GM21390 (cell line): ENCODE measurements around the gene TAGAP.
"Not testable (repeated sequence)": the region's sequence is repeated elsewhere in the genome, so short reads cannot be mapped to it uniquely, and the experiment has no call there.

ENCODE experiments used
- ATAC-seq: cut with Tn5 transposase; IDR thresholded peaks from one replicate; pipeline ENCODE4 v1.9.1; 2021; ENCODE audit not compliant: unreplicated experiment

TAGAP gene

DNA sequence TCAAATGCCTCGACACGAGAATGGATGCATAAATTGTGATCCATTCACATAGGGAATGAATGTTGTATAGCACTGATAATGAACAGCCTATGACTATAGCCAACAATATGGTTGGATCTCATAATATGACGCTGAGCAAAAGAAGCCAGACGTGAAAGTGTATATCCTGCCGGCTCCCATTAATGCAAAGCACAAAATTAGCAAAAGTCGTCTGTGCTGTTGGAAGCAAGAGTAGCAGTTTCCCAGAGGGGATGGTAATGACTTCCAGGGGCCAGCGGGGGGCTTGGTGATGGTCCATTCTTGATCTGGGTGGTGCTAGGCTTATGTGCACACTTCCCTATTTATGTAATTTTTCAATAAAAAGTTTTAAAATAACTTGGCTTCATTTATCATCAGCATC lies 1.0 kb upstream of the TAGAP start:
- no peak for ATAC-seq

DNA sequence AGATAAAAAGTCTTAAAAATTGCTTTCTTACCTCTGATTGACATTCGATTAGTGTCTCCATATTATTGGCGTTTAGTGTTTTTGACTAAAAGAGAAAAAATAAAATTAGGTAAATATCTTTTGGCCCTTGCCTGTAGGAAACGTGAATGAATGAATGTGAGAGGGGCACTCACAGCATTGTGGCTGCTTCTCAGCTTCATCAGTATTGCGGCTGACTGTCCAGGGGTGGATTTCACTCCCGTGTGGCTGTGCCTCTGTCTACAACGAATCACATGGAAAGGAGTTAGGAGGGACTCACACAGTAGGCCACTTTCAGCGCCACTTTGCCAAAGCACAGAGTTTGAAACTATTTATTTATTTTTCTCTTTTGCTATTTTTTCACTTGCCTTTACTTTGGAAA lies 844 bp downstream of the TAGAP start:
- no peak for ATAC-seq

GRCh38 chr6:159043251-159043650 lies 1.5 kb downstream of the TAGAP start:
- no peak for ATAC-seq

DNA sequence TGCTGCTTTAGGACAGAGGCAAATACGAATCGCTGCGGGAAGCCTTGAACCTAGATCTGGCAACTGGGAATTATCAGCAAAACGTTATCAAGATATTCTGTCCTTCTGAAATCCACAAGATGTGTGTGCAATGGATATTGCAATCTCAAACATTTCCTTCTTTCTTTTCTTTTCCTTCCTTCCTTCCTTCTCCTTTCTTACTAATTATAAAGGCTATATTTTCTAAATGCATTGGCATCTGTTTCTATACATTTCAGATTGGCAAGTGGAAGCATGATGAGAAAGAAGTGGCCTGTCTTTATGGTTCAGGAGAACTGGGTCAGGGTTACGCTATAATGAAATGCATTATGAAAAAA lies 2.0 kb downstream of the TAGAP start:
- ATAC-seq: no peak

GRCh38 chr6:159042003-159042825 lies 2.6 kb downstream of the TAGAP start:
- peak; percentile 40 for ATAC-seq

GRCh38 chr6:159041181-159041580 lies 3.6 kb downstream of the TAGAP start:
- ATAC-seq: no peak

- ATAC-seq: no peak
These were observed 4.9 kb downstream of the TAGAP start for GRCh38 chr6:159039885-159040258.

DNA sequence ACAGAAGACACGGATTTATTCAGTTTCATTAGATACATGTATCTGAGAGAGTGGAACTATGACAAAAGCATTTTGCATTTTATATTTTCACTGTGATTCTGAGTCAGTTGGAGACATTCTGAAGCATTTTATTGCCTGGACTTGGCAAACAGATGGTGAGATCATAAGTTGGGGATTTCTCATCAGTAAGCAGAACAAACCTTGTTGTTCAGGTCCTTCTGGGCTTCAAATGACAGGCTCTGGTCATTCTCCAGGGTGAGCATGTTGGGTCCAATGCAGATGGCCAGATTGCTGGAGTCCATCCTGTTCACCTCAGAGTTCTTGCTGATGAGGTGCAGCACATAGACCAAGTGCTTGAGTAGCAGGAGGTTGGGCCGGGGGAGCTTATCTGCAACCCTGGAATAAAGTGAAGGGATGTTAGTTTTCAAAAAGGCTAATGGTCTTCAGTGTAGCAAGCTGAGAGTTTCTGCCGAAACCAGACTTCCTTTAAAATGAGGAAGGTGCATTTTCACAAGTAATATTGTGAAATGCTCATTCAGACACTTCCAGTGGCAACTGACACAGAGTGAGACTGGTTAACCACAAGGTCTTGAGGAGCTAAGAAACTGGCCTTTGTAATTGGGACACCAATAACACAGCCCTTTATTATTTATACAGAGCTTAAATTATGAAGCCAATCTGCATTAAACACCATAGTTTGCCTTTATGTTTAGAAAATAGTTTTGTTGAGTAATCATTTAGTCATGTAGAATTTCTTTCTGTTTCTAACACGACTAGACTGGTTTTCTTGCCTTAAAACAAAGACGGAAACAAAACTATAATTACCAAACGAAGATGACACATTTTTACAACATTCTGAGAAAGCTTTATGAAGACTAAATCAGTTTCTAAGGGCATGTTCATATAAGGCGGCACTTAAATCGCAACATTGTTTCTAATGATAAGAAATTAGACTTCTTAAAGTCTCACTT lies 5.6 kb downstream of the TAGAP start:
- ATAC-seq: peak; percentile 81

GRCh38 chr6:159038318-159038717 lies 6.5 kb downstream of the TAGAP start:
- not testable (repeated sequence) for ATAC-seq

DNA sequence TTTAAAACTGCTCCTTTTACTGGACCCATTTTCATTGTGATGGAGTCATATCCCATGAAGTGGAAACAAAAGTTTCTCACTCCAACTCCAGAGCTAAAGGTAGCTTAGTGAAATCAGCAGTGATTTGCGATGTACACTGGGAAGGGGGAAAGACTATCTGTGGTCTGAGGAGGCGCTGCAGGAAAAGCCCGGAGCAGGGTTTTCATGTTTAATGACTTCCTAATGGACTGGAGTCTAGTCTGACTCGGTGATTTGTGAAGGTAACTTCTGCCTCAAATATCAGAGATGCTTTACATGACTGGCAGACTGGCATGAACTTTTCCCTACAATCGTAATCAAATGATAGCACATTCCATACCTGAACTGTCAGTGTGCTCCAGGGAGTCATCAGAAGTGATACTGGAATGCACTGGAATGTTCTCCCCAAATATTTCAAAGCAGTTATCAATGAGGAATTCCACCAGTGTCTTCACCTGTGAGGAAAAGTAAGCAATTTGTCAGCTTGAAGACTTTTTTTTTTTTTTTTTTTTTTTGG lies 7.0 kb downstream of the TAGAP start:
- ATAC-seq: no peak

GRCh38 chr6:159036673-159037072 lies 8.1 kb downstream of the TAGAP start:
- no peak for ATAC-seq

GRCh38 chr6:159035891-159036290 lies 8.9 kb downstream of the TAGAP start:
- no peak for ATAC-seq

- ATAC-seq: no peak
These were observed 11.4 kb downstream of the TAGAP start for GRCh38 chr6:159033160-159034049.

- ATAC-seq: no peak
These were observed 12.9 kb downstream of the TAGAP start for GRCh38 chr6:159031846-159032245.

GRCh38 chr6:159030168-159030567 lies 14.6 kb downstream of the TAGAP start:
- no peak for ATAC-seq

DNA sequence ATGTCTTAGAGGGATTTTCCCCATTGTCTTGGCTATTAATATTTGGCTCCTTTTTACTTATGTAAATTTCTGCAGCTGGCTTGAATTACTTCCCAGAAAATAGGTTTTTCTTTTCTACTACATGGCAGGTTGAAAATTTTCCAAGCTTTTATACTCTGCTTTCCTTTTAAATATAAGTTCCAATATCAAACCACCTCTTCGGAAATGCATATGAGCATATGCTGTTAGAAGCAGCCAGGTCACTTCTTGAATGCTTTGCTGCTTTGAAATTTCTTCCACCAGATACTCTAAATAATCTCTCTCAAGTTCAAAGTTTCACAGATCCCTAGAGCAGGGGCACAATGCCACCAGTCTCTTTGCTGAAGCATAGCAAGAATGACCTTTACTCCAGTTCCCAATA lies 19.6 kb downstream of the TAGAP start:
- not testable (repeated sequence) for ATAC-seq

DNA sequence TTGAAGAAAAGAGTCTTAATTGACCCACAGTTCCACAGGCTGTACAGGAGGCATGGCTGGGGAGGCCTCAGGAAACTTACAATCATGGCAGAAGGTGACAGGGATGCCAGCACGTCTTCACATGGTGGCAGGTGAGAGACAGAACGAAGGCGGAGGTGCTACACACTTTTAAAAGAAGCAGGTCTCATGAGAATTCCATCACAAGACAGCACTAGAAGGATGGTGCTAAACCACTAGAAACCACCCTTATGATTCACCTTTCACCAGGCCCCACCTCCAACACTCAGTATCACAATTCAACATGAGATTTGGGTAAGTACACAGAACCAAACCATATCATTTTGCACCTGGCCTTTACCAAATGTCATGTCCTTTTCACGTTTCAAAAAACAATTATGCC lies 20.9 kb downstream of the TAGAP start:
- ATAC-seq: no peak

DNA sequence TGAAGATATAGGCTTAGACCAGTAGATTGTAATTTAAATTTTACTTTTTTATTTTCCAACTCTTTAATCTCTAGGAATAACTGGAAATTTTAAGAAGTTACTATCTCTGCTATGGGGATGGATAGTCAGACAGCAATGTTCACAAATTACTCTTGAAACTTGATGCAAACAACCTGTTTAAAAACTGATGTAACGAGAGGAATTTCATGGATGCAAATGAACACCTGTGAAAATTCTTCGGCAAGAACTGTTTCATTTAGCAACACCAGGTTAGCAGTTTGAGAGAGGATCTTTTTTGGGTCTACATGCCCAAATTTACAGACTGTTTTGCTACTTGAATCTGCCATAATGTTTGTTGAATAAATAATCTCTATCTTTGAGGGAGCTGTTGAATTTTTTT lies 24.8 kb downstream of the TAGAP start:
- no peak for ATAC-seq

DNA sequence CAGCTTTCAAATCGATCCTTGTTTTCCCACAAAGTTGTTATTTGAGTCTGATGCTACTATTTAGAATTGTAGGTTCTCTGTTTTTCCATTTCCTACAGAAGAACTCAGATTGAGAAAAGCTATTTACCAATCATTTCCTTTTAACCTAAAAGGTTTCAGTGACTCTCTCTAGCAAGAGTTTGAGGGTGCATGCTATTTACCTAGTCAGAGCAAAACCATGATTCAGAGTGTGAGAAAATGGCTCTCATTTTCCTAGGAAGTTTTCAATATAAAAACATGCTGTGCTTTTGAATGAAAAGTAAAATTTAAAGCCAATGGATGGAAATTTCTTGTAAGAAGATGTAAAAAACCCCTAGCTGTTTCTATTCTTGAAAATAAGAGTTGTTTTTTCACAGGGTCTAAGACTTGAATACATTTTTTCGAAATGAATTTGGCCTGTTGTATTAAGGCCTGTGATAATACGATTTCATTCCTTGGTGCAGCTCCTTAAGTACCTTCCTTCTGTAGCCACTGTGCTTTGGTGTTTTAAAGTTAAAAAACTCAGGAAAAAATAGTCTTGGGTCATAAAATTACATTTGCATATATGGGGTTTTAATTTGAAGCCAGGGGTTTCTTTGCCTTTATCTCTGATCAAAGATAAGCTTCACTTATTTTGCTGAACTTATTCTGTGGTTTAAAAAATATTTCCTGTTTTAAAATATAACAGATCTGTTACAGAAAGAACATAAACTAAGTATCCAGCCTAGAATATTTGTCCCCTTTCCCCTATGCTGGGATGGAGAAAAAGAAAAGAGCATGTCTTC lies 26.8 kb downstream of the TAGAP start:
- ATAC-seq: peak; percentile 48

DNA sequence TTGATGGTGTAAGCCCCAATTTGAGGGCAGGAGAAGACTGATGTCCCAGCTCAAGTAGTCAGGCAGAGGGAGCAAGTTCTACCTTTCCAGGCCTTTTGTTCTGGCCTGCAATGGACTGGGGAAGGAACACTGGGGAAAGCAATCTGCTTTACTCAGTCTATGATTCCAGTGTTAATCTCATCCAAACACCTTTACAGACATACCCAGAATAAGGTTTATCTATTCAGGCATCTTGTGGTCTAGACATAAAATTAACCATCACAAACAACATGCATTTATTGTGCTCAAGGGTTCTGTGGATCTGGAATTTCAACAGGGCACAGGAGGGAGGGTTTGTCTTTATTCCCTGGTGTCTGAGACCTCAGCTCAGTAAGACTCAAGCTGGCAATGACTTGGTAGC lies 30.4 kb downstream of the TAGAP start:
- ATAC-seq: no peak
